Fibroblast of lung (primary cell): ENCODE data around the gene DOHH.

ENCODE experiments used
- CTCF ChIP-seq, 2 donors: IDR thresholded peaks in 1 of 2; conservative IDR thresholded peaks in 1 of 2; 1 replicate in 1 of 2; 2 replicates in 1 of 2; pipeline ENCODE4 v1.5.1; 2011 to 2012; ENCODE audit warnings: low read length in 2 of 2, control low read depth in 1 of 2, inconsistent platforms in 1 of 2, low read depth in 1 of 2, mild to moderate bottlenecking in 1 of 2
- EZH2 ChIP-seq: IDR thresholded peaks from 2 replicates; pipeline ENCODE4 v1.5.1; 2012; ENCODE audit warnings: low read length, control low read depth, mild to moderate bottlenecking; ENCODE audit errors: missing control alignments

DNA sequence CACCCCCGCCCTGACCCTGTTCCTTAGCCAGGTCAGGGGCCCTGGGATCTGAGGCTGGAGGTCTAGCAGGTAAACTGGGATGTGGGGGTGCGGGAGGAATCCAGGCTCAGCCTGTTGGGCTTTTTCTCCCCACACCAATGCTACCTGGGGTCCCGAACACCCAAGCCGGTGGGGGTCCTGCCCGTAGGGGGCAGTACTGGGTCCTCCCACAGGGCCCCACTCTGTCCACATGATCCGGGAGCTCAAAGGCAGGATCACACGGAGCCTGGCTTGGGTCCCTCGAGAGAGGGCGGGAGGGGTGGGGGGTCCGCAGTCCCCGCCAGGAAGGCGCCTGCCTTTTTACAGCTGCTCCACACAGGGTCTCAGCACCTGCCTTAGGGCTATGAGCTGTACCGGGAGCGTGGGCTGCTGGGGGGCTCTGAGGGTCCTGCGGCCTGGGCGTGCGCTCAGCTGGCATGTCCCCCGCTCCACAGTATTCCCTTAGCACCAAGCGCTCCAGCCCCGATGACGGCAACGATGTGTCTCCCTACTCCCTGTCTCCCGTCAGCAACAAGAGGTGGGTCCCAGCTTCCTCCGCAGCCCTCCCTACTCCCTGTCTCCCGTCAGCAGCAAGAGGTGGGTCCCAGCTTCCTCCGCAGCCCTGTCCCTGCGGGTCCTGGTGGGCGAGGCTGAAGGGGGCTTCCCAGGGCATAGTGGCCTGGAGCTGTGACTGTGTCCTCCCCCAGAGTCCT lies 26.2 kb upstream of the DOHH start:
- TF ChIP-seq EZH2, result no peak
- TF ChIP-seq CTCF (conservative IDR thresholded peaks at IDR 0.05 in 1 of 2, IDR thresholded peaks at IDR 0.05 in 1 of 2; ENCODE audit: low read depth in 1 of 2, low read length in 2 of 2), result no peak
